Psoas muscle (tissue), 8 donors: ENCODE measurements around the gene KRTAP10-1. TPM values are rescaled to one million over a fixed set of nuclear protein-coding genes. Genes with fewer than 3 reads are reported as not detected.

ENCODE experiments used
- ATAC-seq, 4 donors: fragments of 200-7000 bp; cut with Tn5 transposase; one replicate each; pipeline ENCODE4 v1.9.1; 2020; ENCODE audit warnings: moderate library complexity in 3 of 4, mild to moderate bottlenecking in 2 of 4
- DNase-seq, 2 donors: peaks; one replicate each; pipeline ENCODE4 v3.0.0-alpha.2; 2020
- H3K27ac ChIP-seq: fragments of 200-600 bp; one replicate; pipeline ENCODE4 v1.8.0; 2022
- H3K27me3 ChIP-seq, 3 donors: fragments of 200-600 bp in 1 of 3; one replicate each; pipeline versions ENCODE4 v1.6.1 to v1.8.0; 2013 to 2022; ENCODE audit warnings: low read length in 2 of 3, mild to moderate bottlenecking in 2 of 3, moderate library complexity in 1 of 3; ENCODE audit not compliant: insufficient read depth in 3 of 3
- H3K36me3 ChIP-seq, 2 donors: fragments of 200-600 bp in 1 of 2; one replicate each; pipeline versions ENCODE4 v1.6.1 to v1.8.0; 2013 to 2022; ENCODE audit warnings: low read depth in 1 of 2, mild to moderate bottlenecking in 1 of 2, moderate library complexity in 1 of 2; ENCODE audit not compliant: insufficient read depth in 1 of 2
- H3K4me1 ChIP-seq: fragments of 200-600 bp; one replicate; pipeline ENCODE4 v1.8.0; 2022
- H3K4me3 ChIP-seq: fragments of 200-600 bp; one replicate; pipeline ENCODE4 v1.8.0; 2022; ENCODE audit warnings: mild to moderate bottlenecking
- H3K9me3 ChIP-seq: fragments of 200-600 bp; one replicate; pipeline ENCODE4 v1.8.0; 2022
- WGBS, 3 donors: extraction: QIAGEN DNeasy Blood & Tissue Kit; methylation state at CpG; one replicate each; pipeline versions ENCODE4 v1.1.6 to v1.1.7; 2013; 5-methylcytosine and 5-hydroxymethylcytosine counted together
- intact Hi-C, 2 donors: fragments of 100-400 bp; cut with DNase I; formaldehyde crosslinking; loops; one replicate each; pipeline versions ENCODE4 v1.11.0 to v1.14.2; 2022
- polyA plus RNA-seq, 3 donors: library from polyadenylated mRNA; stranded (reverse); fragments of 200-250 nt; gene quantifications; one replicate each; pipeline ENCODE4 v1.2.3, GENCODE V29; 2013
- total RNA-seq, 4 donors: library from RNA; stranded (reverse); fragmentation: NEBNext Ultra II Directional in 2 of 4; extraction: Animal tissue kit (Norgen Biotek cat#: 25700) in 2 of 4; gene quantifications; one replicate each; pipeline versions ENCODE4 v1.2.1 to v1.2.4, GENCODE V29; 2021 to 2023
- TF ChIP-seq, protein P1 (sequence below): fragments of 200-600 bp; IDR thresholded peaks from one replicate; pipeline ENCODE4 v1.8.0; 2022; ENCODE audit warnings: antibody characterized with exemption
- donor health status: healthy with polysubstance abuse.
- donor health status: DM: no; HTN: no; CAD: no; lungs with moderate emphysema.
- donor health status: Bipolar disorder and iron deficiency.
- donor health status: healthy.
- donor health status: DM: yes; HTN: yes; CAD: no.
- donor health status: DM: no; HTN: no; CAD: no.
- donor health status: DM: no; HTN: no; CAD: no.
- donor health status: DM: yes; HTN: yes; CAD: no.

Gene KRTAP10-1
- total and polyA plus RNA-seq, 7 donors: not detected

DNA sequence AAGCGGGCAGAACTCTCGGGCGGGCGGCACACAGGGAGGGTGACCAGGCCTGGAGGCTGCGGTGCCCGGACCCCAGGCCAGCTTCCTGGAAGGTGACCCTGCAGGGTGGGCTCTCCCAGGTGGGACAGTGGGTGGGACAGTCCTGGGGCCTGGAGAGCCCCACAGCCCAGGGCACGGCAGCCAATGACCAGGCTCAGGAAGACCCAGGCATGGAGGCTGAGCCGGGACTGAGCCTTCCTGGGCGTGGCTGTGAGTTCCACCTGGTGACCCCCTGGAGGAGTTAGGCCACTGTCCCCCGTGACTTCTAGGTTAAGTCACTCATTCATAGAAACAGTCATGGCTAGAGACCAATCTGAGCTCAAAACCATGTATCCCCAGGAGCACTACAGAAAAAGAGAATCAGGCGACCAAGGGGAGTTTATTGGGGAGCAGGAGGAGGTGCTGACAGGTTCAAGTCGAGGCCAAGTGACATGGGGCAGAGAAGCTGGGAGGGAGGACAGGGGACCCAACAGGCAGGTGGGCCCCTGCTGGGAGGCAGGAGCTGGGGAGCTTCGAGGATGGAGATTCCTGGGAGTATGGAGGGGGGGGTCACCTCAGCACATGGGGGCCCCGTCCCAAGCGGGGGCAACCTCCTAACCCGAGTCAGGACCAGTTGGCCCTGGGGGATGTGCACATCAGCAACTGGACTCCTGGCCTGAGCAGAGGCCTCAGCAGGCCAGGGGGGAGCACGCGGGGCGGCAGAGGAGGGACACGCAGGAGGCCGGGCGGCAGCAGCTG lies 39.2 kb upstream of the KRTAP10-1 start:
- Histone ChIP-seq H3K4me1 (no peaks in the 10 kb centered on the region), H3K27ac (no peak overlapping the region), H3K36me3 (no peaks in the 10 kb centered on the region), H3K9me3 (peaks cover 13% of the 10 kb centered on the region), H3K27me3 (peaks cover 5 to 47% (median 12%) of the 10 kb centered on the region in 3 donors), H3K4me3 (no peak overlapping the region)
- TF ChIP-seq, protein P1, sequence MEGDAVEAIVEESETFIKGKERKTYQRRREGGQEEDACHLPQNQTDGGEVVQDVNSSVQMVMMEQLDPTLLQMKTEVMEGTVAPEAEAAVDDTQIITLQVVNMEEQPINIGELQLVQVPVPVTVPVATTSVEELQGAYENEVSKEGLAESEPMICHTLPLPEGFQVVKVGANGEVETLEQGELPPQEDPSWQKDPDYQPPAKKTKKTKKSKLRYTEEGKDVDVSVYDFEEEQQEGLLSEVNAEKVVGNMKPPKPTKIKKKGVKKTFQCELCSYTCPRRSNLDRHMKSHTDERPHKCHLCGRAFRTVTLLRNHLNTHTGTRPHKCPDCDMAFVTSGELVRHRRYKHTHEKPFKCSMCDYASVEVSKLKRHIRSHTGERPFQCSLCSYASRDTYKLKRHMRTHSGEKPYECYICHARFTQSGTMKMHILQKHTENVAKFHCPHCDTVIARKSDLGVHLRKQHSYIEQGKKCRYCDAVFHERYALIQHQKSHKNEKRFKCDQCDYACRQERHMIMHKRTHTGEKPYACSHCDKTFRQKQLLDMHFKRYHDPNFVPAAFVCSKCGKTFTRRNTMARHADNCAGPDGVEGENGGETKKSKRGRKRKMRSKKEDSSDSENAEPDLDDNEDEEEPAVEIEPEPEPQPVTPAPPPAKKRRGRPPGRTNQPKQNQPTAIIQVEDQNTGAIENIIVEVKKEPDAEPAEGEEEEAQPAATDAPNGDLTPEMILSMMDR: no peak
- intact Hi-C loops: no loop called here
- ATAC-seq: no peak
- DNase-seq: no peak
- WGBS, 3 donors: 48 to 62% (median 55%) methylated on average over 22 of the region's 22 CpGs

DNA sequence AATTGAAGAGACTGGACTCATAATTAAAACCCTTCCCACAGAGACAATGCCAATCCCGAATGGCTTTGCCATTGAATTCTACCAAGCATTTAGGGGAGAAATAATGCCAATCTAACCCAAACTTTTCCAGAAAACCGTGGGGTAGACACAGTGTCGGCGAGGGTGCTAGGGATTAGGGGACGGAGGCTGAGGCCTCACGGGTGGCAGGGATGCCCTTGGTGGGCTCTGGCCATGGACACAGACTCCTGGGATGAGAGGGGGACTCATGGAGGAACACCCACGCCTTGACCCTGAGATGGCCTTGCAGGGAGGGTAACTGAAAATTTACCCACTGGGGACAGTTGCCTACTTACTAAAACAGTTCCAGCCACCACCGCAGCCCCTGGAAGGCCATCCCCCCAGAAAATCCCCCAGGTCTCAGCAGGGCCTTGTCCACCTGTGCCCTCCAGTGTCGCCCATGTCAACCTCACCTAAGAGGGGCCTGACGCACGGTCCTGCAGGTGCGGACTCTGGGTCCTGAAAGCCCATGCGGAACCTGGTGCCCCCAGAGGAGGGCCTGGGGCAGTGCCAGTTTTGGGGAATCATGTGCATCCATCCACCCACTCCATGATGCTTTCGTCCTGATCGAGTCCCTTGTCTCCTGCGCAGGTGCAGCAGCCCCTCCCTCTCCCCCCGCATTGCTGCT lies 38.5 kb upstream of the KRTAP10-1 start:
- Histone ChIP-seq H3K9me3 (peaks cover 13% of the 10 kb centered on the region), H3K4me1 (no peaks in the 10 kb centered on the region), H3K27ac (no peak overlapping the region), H3K27me3 (peaks cover 0 to 48% (median 9%) of the 10 kb centered on the region in 3 donors), H3K36me3 (no peaks in the 10 kb centered on the region), H3K4me3 (no peak overlapping the region)
- 88 to 93% (median 91%) methylated on average over 15 to 17 of the region's 17 CpGs for WGBS, 3 donors
- DNase-seq (no peak), ATAC-seq (no peak)
- TF ChIP-seq, protein P1: no peak
- intact Hi-C loops: no loop called here

DNA sequence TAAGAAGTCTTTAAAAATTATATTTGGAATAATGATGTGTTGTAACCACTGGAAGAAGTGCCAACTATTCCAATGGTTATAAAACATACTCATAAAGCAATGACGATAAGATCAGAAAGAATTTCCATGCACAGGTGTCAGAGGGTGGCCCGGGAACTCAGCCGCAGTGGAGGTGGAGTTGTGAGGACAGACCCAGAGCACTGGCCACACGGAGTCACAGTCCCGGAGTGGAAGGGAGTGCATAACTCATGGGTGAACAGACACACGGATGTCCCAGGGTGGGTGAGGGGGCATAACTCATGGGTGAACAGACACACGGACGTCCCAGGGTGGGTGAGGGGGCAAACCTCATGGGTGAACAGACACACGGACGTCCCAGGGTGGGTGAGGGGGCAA lies 36.0 kb upstream of the KRTAP10-1 start:
- 85 to 90% (median 87%) methylated on average over 8 to 10 of the region's 10 CpGs for WGBS, 3 donors
- TF ChIP-seq, protein P1: no peak
- intact Hi-C loops: no loop called here
- Histone ChIP-seq H3K9me3 (peaks cover 13% of the 10 kb centered on the region), H3K27me3 (peaks cover 0 to 33% (median 16%) of the 10 kb centered on the region in 3 donors), H3K4me1 (no peaks in the 10 kb centered on the region), H3K27ac (no peak overlapping the region), H3K4me3 (no peak overlapping the region), H3K36me3 (no peaks in the 10 kb centered on the region)
- no peak for ATAC-seq
- DNase-seq: no peak

DNA sequence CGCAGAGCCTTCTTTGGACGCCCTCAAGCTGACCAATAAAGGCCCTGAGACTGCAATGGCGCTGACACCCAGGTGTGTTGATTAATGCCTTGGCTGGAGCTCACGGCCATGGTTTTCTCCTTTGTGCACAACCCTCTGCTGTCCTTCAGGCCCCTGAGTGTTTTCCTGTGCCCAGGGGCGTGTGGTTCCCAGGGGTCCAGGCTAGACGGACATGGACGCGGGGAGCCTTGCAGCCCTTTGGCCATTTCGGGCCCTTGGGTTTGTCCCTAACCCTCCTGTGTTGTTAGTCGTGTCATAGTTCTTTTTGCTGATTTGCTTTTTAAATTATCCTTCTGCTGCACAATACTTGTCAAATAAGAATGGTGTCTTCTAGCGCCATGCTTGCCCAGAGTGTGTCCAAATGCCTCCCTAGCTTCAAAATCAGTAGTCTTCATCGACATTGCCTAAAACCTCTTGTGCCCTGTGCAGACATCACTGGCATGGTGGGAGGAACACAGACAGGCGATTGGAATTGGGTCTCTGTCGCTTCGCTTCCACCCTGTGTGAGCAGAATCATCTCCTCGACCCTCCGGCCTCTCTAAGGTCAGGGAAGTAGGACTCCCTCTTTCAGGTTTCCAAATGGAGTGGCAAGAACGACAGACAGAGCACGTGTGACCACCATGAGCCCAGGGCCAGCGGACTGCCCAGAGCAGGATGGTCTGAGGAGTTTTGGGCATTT lies 35.5 kb upstream of the KRTAP10-1 start:
- Histone ChIP-seq H3K36me3 (no peaks in the 10 kb centered on the region), H3K27me3 (peaks cover 0 to 33% (median 15%) of the 10 kb centered on the region in 3 donors), H3K9me3 (peaks cover 15% of the 10 kb centered on the region), H3K4me3 (no peak overlapping the region), H3K27ac (no peak overlapping the region), H3K4me1 (no peaks in the 10 kb centered on the region)
- intact Hi-C loops: no loop called here
- ATAC-seq (no peak), DNase-seq (no peak)
- TF ChIP-seq, protein P1: no peak
- 81 to 86% (median 82%) methylated on average over 20 of the region's 20 CpGs for WGBS, 3 donors
